Activated T-cell treated with anti-CD3 and anti-CD28 coated beads, Interleukin-2, amount 50 U/mL, for 48 hours (primary cell): ENCODE results near the gene ASS1.
A peak's percentile ranks its signal among the peaks of the same experiment; 100 is the strongest.

Source experiments
- DNase-seq, 2 experiments: peaks; one replicate each; pipeline ENCODE4 v3.0.0-alpha.2; 2020

Gene ASS1

GRCh38 chr9:130437011-130437789 is 7.6 kb upstream of the ASS1 start:
- DNase-seq, result no peak

DNA sequence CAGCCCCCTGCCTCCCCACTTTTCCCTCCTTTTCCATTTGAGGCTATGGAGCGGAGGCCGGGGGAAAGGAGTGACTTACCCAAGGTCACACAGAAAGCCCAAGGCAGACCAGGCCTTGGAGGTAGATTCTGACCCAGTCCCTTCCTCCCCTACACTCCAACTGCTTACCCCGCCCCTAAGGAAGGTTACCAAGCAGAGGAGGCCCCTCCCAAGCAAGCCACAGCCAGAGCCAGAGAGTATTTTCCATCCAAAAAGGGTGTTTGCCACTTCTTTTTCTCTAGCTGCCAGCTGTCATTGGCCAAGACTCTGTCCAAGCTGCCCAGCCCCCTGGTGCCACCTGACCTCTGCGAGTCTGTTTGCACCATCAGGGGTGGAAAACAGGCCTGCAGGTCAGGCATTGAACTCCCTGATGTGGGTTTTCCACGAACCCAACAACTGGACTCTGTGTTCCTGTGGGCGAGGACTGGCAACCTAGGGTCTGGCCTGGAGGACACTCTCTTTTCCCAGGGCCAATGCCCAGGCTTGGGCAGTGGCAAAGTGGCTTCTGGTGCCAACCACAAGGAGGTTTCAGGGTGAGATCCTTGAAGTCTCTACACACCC is 6.3 kb upstream of the ASS1 start:
- DNase-seq, result no peak

DNA sequence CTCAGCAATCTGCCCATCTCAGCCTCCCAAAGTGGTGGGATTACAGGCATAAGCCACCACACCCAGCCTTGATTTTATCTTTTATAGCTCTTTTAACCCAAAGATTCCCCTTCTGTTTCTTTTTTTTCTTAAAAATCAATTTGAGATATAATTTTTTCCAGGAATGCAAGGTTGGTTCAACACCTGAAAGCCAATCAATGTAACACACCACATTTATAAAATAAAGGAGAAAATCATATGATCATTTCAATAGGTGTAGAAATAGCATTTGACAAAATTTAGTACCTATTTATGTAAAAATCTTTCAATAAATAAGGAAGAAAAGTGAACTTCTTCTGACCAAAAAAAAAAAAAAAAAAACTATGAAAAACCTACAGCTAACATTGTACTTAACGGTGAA is 3.7 kb upstream of the ASS1 start:
- DNase-seq, result no peak

DNA sequence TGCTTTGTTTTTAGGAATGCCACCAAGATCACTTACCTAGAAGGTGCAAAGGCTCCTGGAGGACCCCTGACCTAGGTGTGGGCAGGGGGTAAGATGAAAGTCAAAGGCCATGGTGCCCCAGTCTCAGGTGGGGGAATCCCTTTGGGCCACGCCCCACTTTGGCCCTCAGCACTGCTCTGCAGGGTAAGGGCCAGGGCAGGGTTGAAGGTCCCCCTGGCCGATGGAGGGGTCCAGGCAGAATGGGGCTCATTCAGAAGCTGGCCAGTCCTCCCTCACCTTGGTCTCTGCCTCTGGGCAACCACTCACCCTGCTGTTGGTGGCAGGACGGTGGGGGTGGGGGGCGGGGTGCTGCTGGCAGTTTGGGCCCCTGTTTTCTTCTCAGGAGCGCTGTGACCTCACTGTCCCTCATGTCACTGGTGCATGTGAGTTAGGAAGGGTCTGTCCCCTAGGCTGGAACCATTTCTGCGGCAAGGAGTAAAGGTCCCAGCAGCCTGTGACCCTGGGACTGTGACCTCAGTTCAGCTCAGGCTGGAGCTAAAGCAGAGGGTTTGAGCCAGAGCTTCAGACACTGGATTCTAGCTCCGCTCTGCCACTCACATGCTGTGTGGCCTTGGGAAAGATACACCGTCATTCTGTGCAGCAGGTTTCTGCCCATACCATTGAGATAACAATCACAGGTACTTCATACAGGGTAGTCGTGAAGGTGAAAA is 1.9 kb upstream of the ASS1 start:
- DNase-seq, result no peak

DNA sequence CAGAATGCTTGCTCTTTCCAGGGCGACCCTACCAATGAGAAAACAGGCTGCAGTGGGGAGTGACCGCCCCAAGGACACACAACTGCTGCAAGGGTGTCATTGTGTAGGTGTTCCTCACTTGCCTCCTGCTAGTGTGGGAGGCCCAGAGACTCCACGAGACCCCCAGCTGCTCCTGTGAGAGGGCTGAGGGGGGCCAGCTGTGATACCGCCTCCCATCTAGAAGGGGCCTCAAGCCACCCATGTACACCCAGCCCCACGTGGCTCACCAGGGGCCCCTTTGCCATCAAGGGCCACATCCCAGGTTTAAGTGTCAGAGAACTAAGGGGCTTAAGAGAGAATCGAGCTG is 1.3 kb upstream of the ASS1 start:
- DNase-seq, result no peak

DNA sequence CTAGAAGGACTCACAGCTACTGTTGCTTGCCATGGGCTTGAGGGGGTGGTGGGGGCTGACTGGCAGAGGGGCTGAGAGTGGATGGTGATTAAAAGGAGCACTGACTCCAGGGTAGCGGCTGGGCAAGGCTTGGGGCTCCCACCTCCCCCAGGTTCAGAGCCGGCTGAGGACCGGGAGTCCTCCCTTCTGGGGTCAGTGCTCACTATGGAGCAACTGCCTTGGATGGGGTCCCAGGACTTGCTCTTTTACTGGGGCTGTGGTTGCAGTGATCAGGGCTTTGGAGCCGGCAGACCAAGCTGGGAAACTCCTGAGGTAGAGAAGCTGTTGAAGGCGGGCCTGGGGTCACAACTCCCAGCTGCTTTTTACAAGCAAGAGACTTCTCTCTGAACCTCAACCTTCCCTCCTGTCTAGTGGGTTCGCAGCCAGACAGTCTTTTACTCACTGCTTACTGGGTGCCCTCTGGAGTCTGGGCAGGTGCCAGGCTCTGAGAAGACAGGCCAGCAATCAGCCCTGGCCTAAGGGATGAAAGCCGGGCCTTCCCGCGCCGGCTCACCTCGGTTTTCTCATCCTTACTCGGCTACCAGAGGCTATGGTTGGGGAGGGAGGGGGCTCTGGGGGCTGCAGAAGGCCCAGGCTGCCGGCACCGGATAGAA is 795 bp upstream of the ASS1 start:
- DNase-seq, result no peak

- DNase-seq, result no peak
These were observed 665 bp downstream of the ASS1 start for GRCh38 chr9:130445268-130445983.

GRCh38 chr9:130446101-130446861 is 1.5 kb downstream of the ASS1 start:
- DNase-seq, result no peak

GRCh38 chr9:130447193-130447816 is 2.5 kb downstream of the ASS1 start:
- no peak for DNase-seq

DNA sequence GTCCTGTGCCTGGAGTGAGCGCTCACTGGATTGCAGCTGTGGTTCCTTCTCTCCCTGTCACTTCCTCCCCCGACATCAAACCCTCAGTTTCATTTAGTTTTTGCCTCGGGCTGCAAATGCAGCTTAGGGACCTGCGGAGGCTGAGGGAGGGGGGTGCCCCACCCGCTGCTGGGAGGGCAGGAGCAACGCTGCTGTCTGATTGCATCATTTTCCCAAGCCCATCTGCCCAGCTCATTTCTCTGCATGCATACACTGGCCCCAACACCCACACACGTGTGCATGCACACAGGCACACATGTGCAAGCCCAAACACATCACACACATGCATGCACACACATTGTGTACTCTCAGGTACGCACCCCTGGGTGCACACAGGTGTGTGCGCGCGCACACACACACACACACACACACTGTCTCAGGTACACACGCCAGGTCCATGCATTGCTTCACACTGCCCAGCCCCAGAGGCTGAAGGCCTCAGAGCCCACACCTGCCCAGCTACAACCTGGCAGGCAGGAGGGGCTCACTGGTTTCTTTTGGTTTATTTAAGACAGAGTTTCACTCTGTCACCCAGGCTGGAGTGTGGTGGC is 3.4 kb downstream of the ASS1 start:
- no peak for DNase-seq

DNA sequence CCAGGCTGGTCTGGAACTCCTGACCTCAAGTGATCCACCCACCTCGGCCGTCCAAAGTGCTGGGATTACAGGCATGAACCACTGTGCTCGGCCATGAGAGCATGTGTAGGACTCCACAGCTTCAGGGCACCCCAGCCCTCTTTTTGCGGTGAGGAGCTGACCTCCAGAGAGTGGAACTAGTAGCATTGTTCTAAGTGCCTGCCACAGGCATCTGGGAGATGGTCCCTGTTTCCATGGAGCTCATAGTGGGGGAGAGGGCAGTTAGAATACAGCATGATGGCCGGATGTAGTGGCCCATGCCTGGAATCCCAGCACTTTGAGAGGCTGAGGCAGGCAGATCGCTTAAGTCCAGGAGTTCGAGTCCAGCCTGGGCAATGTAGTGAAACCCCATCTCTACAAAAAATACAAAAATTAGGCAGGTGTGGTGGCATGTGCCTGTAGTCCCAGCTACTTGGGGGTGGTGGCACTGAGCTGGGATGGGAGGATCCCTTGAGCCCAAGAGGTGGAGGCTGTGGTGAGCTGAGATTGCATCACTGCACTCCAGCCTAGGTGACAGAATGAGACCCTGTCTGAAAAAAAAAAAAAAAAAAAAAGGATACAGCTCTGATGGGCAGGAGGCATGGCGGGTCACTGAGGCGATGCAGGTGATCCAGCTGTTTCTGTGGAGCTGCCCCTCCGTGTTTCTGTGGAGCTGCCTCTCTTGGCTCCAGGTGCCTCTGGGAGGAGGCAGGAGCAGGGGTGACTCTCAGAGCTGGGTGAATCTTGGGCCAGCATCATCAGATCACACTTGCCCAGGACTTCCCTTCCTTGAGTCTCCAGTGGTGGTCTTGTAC is 4.2 kb downstream of the ASS1 start:
- no peak for DNase-seq

DNA sequence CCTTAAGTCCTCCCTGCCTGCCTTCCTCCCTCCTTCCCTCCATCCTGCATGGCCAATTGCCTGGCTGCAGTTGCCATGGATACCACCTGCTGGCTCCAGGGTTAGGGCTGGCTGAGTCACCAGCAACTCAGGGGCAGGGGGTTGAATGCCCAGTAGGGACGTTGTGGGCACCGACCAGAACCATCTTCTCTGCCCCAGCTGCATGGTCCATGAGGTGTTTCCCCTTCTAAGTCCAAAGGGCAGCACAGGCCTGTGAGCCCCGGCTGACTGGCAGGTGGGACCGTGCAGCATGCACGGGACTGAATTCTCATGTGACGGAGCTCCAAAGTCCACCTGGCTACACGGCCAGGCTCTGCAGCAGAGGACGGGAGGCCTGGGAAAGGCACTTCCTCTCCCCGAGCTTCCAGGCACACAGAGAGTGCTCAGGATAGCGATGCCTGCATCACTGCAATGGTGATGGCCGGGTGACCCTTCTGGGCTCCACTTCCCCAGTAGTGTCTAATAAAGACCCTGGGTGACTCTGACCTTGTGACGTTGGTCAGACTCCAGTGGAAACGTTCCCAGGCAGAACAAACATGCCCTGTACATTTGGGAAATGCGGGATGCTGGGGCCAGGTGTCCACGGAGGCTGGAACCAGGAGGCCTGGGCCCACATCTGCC is 5.7 kb downstream of the ASS1 start:
- DNase-seq, result no peak

DNA sequence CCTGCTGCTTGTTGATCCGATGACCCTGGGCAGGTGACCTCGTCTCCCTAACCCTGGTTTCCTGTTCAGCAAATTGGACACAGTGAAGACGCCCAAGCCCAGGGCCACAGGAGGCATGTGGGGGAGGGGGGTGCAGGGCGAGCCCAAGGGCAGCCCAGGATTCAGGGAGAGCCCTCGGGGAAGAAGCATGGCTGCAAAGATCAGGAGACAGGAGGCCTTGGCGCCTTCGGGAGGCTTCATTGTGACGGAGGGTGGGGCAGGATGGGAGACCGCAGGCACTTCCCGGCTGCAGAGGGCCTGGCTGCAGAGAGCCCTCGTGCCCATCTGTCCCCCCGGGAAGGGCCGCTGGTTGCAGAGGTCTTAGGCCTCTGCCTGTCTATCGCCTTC is 6.2 kb downstream of the ASS1 start:
- DNase-seq, result no peak

GRCh38 chr9:130451509-130452388 is 7.0 kb downstream of the ASS1 start:
- DNase-seq, result peak in 1 of 2 experiments; percentile 46

DNA sequence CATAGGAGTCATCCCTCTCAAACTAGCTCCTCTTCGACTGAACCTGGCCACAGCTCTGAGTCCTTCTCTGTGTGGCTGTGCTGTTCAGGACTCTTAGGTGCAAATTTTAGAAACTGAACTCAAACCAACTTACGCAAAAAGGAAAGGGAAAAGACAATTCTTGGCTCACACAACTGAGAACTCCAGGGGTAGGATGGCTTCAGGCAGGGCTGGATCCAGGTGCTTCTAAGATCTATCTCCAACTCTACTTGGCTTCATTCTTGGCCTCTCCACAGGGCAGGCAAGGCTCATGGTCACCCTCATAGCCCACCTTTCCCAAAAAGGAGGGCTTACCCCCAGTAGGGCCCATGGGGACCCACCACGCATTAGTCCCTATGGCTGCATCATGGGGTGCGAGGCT is 8.1 kb downstream of the ASS1 start:
- no peak for DNase-seq

DNA sequence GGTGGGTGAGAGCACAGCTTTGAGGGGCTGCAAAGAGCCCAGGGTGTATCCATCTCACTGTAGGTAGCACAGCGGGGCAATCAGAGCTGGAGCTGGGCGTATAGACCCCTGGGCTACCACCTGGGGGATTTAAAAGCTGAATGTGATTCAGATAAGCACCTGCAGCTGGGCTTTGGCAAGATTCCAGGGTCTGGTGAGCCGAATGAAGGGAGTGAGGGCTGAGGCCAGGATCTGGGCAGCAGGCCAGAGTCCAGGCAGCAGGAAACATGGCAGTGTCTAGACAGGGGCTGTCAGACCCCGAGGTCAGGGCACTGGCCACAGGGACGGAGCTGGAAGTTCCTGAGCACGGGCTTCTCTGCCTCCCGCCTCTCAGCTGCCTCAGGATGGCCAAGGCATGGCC is 8.7 kb downstream of the ASS1 start:
- DNase-seq, result no peak

DNA sequence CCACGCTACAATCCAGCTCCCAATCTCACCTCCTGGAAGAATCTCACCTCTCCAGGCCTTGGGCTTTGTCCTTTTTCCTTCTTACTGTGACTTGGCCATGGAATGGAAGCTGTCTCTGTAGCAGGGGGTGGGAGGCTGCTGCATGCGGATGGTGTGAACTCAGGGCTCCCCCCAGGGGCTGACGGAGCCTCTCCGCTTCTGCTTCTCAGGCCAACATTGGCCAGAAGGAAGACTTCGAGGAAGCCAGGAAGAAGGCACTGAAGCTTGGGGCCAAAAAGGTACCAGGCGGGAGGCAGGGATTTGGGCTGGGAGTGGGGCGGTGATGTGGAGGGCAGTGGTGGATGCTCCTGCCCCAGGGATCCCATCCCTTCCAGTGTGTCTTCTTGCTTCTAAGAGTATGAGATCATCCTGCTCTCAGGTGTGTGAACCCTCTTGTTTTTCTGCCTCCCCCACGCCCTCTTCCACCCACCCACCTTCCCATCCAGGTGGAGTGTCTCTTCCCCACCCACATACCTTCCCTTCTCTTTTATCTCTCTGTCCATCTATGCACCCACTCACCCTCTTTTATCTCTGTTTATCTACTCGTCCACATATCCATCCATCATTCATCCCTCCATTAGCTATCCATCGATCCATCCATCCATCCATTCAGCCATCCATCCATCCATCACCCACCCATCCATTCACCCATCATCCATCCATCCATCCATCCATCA is 9.5 kb downstream of the ASS1 start:
- no peak for DNase-seq

- no peak for DNase-seq
These were observed 10.1 kb downstream of the ASS1 start for GRCh38 chr9:130454812-130455325.
